Endothelial cell of umbilical vein (primary cell): ENCODE results near the gene CFAP61.

Experiments used
- EZH2 ChIP-seq: IDR thresholded peaks from 2 replicates; pipeline ENCODE4 v1.6.1; 2012; ENCODE audit warnings: borderline replicate concordance, low read depth, mild to moderate bottlenecking, moderate library complexity, low read length, inconsistent platforms; ENCODE audit not compliant: severe bottlenecking
- GATA2 ChIP-seq: IDR thresholded peaks from 2 replicates; pipeline ENCODE4 v1.7.0; 2011; ENCODE audit warnings: low read depth, mild to moderate bottlenecking, moderate library complexity, mixed read lengths, low read length; ENCODE audit not compliant: insufficient read length, insufficient read depth
- JUN ChIP-seq: IDR thresholded peaks from 2 replicates; pipeline ENCODE4 v1.6.1; 2011; ENCODE audit warnings: borderline replicate concordance, low read depth; ENCODE audit not compliant: insufficient read length, insufficient read depth
- MYC ChIP-seq: IDR thresholded peaks from one replicate; pipeline ENCODE4 v1.6.1; 2011; ENCODE audit warnings: mild to moderate bottlenecking, low read depth, low read length
- POLR2A ChIP-seq: IDR thresholded peaks from 2 replicates; pipeline ENCODE4 v1.6.1; 2012; ENCODE audit warnings: low read depth, mild to moderate bottlenecking, control low read depth, low read length
- POLR2AphosphoS5 ChIP-seq: IDR thresholded peaks from 2 replicates; pipeline ENCODE4 v1.6.1; 2012; ENCODE audit warnings: low read depth, mild to moderate bottlenecking, control low read depth, low read length, moderate library complexity; ENCODE audit not compliant: insufficient read depth
- TF ChIP-seq, protein P1 (sequence below), 2 donors: IDR thresholded peaks; 1 replicate in 1 of 2; 2 replicates in 1 of 2; pipeline ENCODE4 v1.5.1; 2011; ENCODE audit warnings: low read length in 2 of 2, mild to moderate bottlenecking in 2 of 2, moderate library complexity in 2 of 2, control low read depth in 1 of 2, inconsistent platforms in 1 of 2, low read depth in 1 of 2; ENCODE audit not compliant: insufficient read depth in 1 of 2; ENCODE audit errors: extremely low read depth in 1 of 2
- TF ChIP-seq, protein P2 (sequence below): IDR thresholded peaks from 2 replicates; pipeline ENCODE4 v1.6.1; 2011; ENCODE audit not compliant: insufficient read depth, insufficient read length

DNA sequence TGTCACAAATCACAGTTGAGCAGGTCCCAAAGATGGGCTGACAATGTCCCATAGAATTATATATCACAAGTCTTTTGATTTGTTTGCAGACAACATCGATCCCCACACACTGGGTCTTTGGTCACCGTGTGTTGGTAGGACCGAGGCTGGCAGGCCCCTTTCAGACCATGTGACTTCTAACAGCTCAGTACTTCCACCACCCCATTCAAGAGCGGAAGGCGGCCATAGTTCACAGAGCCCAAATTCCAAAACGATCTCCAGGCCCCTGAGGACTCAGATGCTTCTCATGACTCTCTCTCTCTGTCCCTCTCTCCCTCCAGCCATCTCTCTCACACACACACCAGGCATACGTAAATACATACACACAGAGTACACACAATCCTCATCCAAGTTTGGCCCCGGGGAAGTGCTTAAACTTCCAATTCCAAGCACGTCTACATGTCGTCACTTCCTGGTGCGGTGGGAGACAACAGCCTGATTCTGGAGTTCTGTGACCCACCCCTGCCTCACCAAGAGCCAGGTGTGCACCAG, 159.7 kb downstream of the CFAP61 start:
- TF ChIP-seq, protein P1, sequence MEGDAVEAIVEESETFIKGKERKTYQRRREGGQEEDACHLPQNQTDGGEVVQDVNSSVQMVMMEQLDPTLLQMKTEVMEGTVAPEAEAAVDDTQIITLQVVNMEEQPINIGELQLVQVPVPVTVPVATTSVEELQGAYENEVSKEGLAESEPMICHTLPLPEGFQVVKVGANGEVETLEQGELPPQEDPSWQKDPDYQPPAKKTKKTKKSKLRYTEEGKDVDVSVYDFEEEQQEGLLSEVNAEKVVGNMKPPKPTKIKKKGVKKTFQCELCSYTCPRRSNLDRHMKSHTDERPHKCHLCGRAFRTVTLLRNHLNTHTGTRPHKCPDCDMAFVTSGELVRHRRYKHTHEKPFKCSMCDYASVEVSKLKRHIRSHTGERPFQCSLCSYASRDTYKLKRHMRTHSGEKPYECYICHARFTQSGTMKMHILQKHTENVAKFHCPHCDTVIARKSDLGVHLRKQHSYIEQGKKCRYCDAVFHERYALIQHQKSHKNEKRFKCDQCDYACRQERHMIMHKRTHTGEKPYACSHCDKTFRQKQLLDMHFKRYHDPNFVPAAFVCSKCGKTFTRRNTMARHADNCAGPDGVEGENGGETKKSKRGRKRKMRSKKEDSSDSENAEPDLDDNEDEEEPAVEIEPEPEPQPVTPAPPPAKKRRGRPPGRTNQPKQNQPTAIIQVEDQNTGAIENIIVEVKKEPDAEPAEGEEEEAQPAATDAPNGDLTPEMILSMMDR (IDR thresholded peaks at IDR 0.05; ENCODE audit: extremely low read depth in 1 of 2, insufficient read depth in 1 of 2, low read depth in 1 of 2, low read length in 2 of 2) = no peak
- TF ChIP-seq EZH2 (no peak), POLR2AphosphoS5 (no peak), POLR2A (no peak), JUN (no peak), GATA2 (no peak), MYC (no peak)
- TF ChIP-seq, protein P2, sequence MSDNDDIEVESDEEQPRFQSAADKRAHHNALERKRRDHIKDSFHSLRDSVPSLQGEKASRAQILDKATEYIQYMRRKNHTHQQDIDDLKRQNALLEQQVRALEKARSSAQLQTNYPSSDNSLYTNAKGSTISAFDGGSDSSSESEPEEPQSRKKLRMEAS = no peak
